GM21723 (cell line): ENCODE results near the gene ADI1.
"Not testable (repeated sequence)": the region's sequence is repeated elsewhere in the genome, so short reads cannot be mapped to it uniquely, and the experiment has no call there.

Experiments
- ATAC-seq: cut with Tn5 transposase; IDR thresholded peaks from one replicate; pipeline ENCODE4 v1.9.1; 2021; ENCODE audit warnings: mild to moderate bottlenecking, moderate library complexity; ENCODE audit not compliant: unreplicated experiment

ADI1 gene

DNA sequence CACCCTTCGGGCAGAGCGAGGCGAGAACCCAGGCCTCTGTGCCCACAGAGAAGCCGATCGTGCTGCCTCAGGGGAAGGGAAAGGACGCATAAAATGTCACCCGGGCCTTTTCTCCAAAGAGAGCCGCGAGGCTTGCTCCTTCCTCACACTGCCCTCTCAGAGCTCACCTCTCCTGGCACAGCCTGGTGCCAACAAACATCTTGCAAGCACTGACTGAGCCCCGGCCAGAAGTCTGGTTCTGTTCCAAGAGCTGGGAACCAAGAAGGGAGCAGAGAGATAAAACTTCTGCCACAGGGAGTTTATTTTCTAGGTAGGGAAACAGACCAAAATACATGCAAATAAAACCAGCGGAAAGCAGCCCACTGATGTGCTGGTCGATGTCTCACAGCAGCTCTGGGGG lies 13.6 kb upstream of the ADI1 start:
- ATAC-seq, result no peak

GRCh38 chr2:3529316-3530025 lies 10.1 kb upstream of the ADI1 start:
- no peak for ATAC-seq

DNA sequence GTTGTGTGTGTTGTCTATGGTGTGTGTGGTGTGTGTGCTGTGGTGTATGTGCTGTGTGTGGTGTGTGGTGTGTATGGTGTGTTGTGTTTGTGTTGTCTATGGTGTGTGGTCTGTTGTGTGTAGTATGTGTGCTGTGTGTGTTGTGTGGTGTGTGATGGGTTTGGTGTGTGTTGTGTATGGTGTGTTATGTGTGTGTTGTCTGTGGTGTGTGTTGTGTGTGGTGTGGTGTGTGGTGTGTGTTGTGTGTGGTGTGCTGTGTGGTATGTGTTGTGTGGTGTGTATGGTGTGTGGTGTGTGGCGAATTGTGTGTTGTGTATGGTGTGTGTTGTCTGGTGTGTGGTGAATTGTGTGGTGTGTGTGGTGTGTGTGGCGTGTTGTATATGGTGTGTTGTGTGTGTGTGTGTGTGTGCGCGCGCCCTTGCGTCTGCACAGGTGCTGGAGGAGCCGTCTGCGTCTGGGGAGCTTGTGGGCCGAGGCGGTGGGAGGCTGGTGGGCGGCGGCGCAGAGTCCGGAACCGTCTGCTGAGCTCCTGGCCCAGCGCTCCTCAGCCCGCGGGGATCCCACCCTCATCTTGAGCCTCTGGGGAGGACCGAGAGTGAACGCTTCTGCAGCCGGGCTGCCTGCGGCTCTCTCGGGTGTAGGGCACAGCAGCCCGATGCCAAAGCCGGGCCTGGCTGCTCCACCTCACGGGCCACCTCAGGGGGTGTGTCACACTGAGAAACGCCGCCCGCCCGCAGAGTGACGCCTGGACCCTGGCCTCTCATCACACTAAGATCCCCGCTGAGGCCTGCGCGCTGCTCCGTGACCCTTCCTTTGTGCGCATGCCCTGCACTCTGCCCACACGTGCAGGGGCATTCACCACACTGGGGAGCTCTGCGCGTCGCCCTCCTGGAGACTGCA lies 8.8 kb upstream of the ADI1 start:
- ATAC-seq, result no peak

GRCh38 chr2:3526871-3527270 lies 7.5 kb upstream of the ADI1 start:
- ATAC-seq, result no peak

DNA sequence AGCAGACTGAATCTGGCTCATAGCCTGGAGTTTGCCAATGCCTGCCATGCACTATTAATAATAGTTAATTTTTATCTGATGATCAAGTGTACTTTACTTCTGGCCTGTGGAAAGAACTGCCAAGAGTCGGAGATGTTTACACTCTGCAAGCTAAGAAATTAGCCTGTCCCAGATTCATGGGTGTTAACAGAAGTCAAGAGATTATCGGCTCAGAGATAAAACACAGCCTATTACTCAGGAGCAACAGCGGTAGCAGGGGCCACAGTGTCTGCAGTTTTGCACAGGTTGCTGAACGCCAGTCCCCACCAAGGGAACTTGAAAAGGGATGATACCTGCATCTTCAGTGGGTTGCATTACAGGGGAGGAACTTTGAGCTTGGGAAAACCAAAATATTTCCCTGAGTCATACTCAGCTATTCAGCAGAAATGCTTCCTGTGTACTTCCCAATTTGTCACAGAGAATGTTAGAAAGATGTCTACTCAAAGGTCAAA lies 4.3 kb upstream of the ADI1 start:
- ATAC-seq, result no peak

GRCh38 chr2:3522961-3523421 lies 3.7 kb upstream of the ADI1 start:
- ATAC-seq, result no peak

DNA sequence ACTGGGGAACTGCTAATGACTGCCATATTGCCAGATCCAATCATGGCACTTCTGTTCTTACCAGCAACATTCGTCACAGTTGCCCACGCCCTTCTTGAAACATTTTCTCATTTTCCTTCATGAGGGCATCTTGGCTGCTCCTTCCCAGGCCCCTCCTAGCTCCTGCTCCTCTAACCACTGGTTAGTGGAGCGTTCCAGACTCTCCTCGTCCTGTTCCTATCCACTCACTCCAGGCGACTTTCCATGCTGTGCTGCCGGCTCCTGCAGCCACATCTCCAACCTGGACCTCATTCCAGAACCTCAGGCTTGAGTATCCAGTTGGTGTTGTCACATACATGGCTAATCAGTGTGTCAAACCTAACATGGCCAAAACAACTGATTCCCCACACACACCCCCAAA lies 1.3 kb upstream of the ADI1 start:
- ATAC-seq, result no peak

- ATAC-seq, result peak; percentile 82
Observed at GRCh38 chr2:3518496-3519254, 656 bp downstream of the ADI1 start.

DNA sequence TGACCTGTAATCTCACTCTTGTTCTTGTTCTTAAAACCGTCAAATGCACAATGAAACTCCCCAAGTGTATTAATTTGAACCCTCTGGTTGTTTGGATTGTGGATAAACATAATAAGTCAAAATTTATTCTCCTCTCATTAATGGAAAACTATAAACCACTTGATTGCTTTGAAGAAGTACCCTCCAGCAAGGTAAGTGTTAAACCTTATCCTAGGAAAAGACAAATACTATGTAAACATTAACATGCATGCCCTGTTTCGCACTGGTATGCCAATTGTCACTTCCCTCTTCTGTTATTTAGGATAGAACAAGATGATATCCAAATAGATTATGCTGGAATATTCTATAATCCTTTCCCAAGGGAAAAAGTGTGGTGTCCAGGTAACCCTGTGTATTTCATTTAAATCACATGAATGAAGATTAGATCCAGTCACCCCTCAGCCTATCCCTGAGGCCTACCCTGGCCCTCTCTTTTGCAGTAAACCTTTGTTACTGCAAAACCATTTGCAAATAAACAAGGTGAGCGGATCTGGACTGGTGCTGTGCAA lies 1.3 kb downstream of the ADI1 start:
- no peak for ATAC-seq

DNA sequence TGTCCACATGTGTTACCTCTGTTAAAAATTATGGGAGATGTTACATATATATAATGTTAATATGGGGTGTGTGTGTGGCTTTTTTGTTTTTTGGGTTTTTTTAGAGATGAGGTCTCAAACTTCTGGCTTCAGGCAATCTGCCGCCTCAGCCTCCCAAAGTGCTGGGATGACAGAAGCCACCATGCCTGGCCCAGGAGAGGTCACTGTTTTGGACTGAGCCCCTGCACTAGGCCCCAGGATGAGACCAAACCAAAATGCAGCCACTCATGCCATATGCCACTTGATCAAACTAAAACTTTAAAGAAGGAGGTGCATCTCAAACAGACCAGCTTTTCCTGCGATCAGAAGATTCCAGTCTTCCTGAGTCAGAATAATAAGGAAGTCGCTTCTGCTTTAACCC lies 2.5 kb downstream of the ADI1 start:
- ATAC-seq, result no peak

GRCh38 chr2:3515438-3515837 lies 3.9 kb downstream of the ADI1 start:
- ATAC-seq, result not testable (repeated sequence)

- ATAC-seq, result no peak
Observed at GRCh38 chr2:3513026-3513810, 6.1 kb downstream of the ADI1 start.

DNA sequence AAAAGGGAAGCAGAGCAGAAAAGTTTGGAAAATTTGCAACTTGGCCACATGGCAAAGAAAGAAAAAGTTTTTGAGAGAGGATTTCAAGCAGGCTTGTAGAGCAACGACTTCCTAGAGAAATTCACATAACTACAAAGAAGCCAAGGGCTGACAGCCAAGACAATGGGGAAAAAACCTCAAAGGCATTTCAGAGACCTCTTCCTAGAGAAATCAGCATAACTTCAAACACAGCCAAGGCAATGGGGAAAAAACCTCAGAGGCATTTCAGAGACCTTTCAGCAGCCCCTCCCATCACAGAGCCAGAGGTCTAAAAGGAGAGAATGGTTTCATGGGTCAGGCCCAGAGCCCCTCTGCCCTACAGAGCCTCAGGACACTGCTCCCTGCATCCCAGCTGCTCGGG lies 7.2 kb downstream of the ADI1 start:
- no peak for ATAC-seq

- no peak for ATAC-seq
Observed at GRCh38 chr2:3505771-3506170, 13.6 kb downstream of the ADI1 start.

GRCh38 chr2:3504741-3505140 lies 14.6 kb downstream of the ADI1 start:
- ATAC-seq, result no peak

DNA sequence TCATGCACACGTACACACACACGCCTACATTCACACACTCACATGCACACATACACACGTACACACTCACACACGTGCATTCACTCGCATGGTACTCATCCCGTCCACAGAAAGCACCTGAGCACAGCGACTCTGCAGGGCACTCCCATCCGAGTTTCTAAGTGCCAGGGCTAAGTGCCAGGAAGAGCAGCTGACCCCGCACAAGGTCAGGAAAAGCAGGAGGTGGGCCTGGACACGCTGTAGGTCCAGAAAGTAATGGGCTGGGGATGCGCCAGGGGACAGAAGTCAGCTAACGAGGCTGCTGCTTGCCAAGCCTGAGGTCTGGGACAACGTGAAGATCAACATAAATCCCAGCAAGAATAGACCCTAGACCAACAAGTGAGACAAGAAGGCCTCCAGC lies 15.8 kb downstream of the ADI1 start:
- no peak for ATAC-seq

DNA sequence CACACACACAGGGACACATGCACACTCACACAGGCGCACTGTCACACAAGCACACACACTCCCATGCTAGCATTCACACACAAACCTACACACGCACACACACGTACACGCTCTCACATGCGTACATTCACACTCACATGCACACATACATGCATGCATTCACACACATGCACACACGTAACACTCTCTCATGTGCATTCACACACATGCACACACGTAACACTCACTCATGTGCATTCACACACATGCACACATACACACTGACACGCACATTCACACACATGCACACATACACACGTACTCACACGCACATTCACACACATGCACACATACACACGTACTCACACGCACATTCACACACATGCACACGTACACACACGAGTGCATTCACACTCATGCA lies 16.3 kb downstream of the ADI1 start:
- no peak for ATAC-seq

- no peak for ATAC-seq
Observed at GRCh38 chr2:3500326-3500899, 18.9 kb downstream of the ADI1 start.

GRCh38 chr2:3498783-3499394 lies 20.4 kb downstream of the ADI1 start:
- no peak for ATAC-seq
